Stomach (tissue), 4 donors: ENCODE results near the gene RPTOR.

ENCODE experiments used
- EP300 ChIP-seq: sonication (generic); formaldehyde crosslinking; IDR thresholded peaks from one replicate; pipeline ENCODE4 v1.6.1; 2017; ENCODE audit warnings: antibody characterized with exemption
- POLR2AphosphoS5 ChIP-seq, 3 donors: sonication (generic); formaldehyde crosslinking; IDR thresholded peaks; one replicate each; pipeline ENCODE4 v1.6.1; 2016; ENCODE audit warnings: antibody characterized with exemption in 3 of 3
- TF ChIP-seq, protein P1 (sequence below), 7 experiments: fragments of 450-650 bp in 4 of 7; fragments of 200-600 bp in 3 of 7; sonication (generic) in 3 of 7; IDR thresholded peaks; one replicate each; pipeline ENCODE4 v1.5.1; 2016 to 2019; ENCODE audit warnings: antibody characterized with exemption in 7 of 7, control low read depth in 2 of 7, mild to moderate bottlenecking in 1 of 7

DNA sequence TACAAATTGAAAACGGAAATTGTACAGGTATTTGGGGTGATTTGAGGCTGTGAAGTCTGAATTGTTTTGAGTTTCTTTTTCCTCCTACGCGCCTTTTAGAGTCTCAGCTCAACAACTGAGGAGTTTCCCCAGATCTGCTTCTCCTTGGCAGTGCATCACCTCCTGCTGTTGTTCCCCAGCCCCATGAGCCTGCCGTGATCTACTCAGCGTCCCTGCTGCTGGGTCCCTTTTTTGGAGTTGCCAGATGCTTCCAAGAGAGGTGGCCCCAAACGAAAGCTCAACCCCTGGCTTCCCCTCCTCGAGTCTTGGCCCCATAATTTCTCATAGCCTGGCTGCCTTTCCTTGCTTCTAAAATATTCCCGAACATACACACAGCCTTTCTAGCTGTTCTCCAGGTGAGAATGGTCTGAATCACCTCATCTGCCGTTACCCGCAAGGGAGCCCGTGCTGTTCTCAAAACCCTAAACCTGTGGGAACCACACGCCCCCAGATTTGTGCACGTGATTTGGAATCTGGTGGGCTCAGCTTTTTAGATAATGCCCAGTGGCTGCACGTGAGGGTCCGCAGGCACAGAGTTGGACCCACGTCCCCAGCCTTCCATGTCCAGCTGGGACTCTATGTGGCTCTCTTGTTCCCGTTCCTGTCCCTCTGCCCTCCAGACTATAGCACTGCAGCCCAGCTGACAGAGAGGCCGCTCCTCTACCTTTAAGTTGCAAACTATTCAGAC lies 267.9 kb downstream of the RPTOR start:
- no peak for TF ChIP-seq POLR2AphosphoS5 (IDR thresholded peaks at IDR 0.05)
- TF ChIP-seq, protein P1, sequence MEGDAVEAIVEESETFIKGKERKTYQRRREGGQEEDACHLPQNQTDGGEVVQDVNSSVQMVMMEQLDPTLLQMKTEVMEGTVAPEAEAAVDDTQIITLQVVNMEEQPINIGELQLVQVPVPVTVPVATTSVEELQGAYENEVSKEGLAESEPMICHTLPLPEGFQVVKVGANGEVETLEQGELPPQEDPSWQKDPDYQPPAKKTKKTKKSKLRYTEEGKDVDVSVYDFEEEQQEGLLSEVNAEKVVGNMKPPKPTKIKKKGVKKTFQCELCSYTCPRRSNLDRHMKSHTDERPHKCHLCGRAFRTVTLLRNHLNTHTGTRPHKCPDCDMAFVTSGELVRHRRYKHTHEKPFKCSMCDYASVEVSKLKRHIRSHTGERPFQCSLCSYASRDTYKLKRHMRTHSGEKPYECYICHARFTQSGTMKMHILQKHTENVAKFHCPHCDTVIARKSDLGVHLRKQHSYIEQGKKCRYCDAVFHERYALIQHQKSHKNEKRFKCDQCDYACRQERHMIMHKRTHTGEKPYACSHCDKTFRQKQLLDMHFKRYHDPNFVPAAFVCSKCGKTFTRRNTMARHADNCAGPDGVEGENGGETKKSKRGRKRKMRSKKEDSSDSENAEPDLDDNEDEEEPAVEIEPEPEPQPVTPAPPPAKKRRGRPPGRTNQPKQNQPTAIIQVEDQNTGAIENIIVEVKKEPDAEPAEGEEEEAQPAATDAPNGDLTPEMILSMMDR (IDR thresholded peaks at IDR 0.05): no peak
- no peak for TF ChIP-seq EP300
